BE2C (cell line): ENCODE measurements around the gene PRDM12.

Source experiments
- DNase-seq: peaks from one replicate; pipeline ENCODE4 v3.0.0-alpha.2; 2020
- H3K27me3 ChIP-seq: fragments of 250-450 bp; sonication (Bioruptor Pico); 2 replicates; pipeline ENCODE4 v1.5.1; 2020; ENCODE audit warnings: mild to moderate bottlenecking
- H3K36me3 ChIP-seq: fragments of 250-450 bp; sonication (Bioruptor Pico); 2 replicates; pipeline ENCODE4 v1.5.1; 2020; ENCODE audit warnings: mild to moderate bottlenecking
- H3K4me1 ChIP-seq: fragments of 250-450 bp; sonication (Bioruptor Pico); 2 replicates; pipeline ENCODE4 v1.5.1; 2020
- H3K4me3 ChIP-seq: 2 replicates; pipeline ENCODE4 v1.5.1; 2011; ENCODE audit warnings: low read depth, low read length
- H3K9me3 ChIP-seq: fragments of 250-450 bp; sonication (Bioruptor Pico); 2 replicates; pipeline ENCODE4 v1.5.1; 2020
- TF ChIP-seq, protein P1 (sequence below): IDR thresholded peaks from 2 replicates; pipeline ENCODE4 v1.5.1; 2012; ENCODE audit warnings: mild to moderate bottlenecking, low read depth, low read length

Gene PRDM12

DNA sequence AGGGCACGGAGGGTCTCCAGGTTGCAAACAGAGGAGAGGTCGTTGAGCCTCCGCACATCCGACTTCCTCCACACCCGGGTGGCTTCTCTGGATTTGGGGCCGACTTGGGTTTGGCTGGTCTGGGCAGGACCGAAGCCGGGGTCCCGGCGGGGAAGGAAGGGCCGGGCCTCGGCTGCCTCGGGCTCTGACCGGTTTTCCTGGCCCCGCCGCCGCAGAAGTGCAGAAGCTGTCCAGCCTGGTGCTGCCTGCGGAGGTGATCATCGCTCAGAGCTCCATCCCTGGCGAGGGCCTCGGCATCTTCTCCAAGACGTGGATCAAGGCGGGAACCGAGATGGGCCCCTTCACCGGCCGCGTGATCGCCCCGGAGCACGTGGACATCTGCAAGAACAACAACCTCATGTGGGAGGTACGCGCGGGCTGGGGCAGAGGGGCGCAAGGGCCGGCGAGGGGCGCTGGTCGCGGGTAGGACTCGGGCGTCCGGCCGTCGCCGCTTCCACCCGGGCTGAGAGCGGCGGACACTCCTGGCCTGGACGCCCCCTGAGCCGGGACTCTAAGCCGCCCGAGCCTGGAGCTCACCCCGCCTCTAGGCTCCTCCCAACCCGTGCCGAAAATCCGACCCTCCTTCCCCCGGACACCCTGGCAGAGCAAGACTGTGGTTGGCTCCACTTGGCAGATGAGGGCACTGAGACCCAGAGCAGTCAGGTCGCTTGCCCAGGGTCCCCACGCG lies 2.2 kb downstream of the PRDM12 start:
- DNase-seq, result no peak
- TF ChIP-seq, protein P1, sequence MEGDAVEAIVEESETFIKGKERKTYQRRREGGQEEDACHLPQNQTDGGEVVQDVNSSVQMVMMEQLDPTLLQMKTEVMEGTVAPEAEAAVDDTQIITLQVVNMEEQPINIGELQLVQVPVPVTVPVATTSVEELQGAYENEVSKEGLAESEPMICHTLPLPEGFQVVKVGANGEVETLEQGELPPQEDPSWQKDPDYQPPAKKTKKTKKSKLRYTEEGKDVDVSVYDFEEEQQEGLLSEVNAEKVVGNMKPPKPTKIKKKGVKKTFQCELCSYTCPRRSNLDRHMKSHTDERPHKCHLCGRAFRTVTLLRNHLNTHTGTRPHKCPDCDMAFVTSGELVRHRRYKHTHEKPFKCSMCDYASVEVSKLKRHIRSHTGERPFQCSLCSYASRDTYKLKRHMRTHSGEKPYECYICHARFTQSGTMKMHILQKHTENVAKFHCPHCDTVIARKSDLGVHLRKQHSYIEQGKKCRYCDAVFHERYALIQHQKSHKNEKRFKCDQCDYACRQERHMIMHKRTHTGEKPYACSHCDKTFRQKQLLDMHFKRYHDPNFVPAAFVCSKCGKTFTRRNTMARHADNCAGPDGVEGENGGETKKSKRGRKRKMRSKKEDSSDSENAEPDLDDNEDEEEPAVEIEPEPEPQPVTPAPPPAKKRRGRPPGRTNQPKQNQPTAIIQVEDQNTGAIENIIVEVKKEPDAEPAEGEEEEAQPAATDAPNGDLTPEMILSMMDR, result no peak
- no peaks in the 10 kb centered on the region for H3K4me1 ChIP-seq
- H3K4me3 ChIP-seq, result no peak overlapping the region
- peaks cover 62% of the 10 kb centered on the region for H3K27me3 ChIP-seq
- no peaks in the 10 kb centered on the region for H3K9me3 ChIP-seq
- H3K36me3 ChIP-seq, result no peaks in the 10 kb centered on the region

DNA sequence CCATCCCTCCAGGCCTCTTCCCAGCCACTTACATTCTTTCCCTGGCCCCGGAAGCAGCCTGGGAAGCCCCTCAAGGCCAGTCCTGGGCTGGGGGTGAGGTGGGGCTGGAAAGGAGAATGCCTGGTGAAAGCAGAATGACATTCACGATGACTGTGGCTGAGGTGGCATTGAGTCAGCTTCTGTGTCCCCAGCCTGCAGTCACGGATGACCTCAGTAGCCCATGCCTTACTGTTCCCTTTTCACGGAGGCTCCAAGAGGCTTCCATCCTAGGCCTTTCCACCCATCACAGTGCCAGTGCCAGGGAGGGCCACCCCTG lies 2.7 kb downstream of the PRDM12 start:
- Histone ChIP-seq H3K4me3 (no peak overlapping the region), H3K36me3 (no peaks in the 10 kb centered on the region), H3K4me1 (peaks cover under 1% of the 10 kb centered on the region; the same call in 1 of the 2 replicates), H3K27me3 (peaks cover 56% of the 10 kb centered on the region), H3K9me3 (no peaks in the 10 kb centered on the region)
- TF ChIP-seq, protein P1, result no peak
- no peak for DNase-seq

DNA sequence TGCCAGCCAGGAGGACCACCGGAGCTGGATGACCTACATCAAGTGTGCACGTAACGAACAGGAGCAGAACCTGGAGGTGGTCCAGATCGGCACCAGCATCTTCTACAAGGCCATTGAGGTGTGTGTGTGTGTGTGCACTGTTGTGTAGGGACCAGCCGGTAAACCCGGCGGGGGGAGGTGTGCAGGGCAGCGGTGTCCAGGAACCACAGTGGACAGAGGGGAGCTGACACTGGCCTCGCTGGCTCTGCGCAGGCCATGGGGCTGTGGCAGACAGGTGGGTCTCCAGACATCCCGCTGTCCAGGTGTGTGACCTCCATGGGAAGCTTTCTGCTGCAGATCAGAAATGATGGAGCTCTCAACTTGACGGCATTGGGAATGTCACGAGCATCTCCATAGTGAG lies 3.8 kb downstream of the PRDM12 start:
- no peak for DNase-seq
- no peak overlapping the region for H3K4me3 ChIP-seq
- peaks cover 12% of the 10 kb centered on the region for H3K4me1 ChIP-seq
- TF ChIP-seq, protein P1, result no peak
- peaks cover 45% of the 10 kb centered on the region for H3K27me3 ChIP-seq
- no peaks in the 10 kb centered on the region for H3K9me3 ChIP-seq
- H3K36me3 ChIP-seq, result no peaks in the 10 kb centered on the region

DNA sequence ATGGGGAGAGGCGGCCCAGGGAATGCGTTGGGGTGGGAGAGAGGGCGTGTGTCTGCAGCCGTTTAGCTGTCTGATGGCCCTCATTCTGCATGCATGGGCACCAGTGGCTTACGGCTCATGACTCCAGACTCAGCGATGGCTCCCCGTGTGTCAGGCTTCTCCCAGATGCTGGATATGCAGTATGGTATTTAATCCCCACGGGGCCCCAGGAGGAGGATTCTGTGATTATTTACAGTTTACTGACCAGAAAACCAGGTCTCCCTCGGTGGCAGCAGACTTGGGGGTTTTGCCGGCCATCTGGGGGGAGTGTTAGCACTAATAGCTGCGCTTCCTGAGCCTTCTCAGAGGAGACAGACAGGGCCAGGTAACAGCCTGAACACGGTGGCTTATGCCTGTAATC lies 4.3 kb downstream of the PRDM12 start:
- DNase-seq, result no peak
- TF ChIP-seq, protein P1, result no peak
- H3K9me3 ChIP-seq, result no peaks in the 10 kb centered on the region
- H3K36me3 ChIP-seq, result no peaks in the 10 kb centered on the region
- H3K27me3 ChIP-seq, result peaks cover 41% of the 10 kb centered on the region
- peaks cover 13% of the 10 kb centered on the region for H3K4me1 ChIP-seq
- no peak overlapping the region for H3K4me3 ChIP-seq

DNA sequence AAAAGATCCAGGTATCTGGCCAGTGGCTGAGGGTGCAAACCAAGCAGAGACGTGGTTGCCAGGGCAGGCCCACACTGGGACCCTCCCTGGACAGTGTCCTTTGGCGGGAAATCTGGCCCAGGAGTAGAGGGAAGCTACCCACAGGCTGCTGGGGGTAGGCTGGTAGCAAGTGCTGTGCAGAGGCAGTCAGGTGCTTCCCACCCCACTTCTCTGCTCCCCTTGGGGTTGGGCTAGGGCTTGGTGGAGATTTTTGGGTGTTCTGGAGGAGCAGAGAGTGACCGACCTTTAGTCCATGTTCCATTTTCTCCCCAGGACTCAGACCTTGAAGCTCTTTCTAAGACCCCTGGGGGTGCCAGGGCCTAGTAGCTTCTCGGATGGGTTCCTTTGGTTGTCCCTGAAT lies 5.6 kb downstream of the PRDM12 start:
- Histone ChIP-seq H3K4me1 (peaks cover 13% of the 10 kb centered on the region), H3K4me3 (no peak overlapping the region), H3K9me3 (no peaks in the 10 kb centered on the region), H3K27me3 (peaks cover 27% of the 10 kb centered on the region), H3K36me3 (no peaks in the 10 kb centered on the region)
- no peak for DNase-seq
- TF ChIP-seq, protein P1, result no peak

DNA sequence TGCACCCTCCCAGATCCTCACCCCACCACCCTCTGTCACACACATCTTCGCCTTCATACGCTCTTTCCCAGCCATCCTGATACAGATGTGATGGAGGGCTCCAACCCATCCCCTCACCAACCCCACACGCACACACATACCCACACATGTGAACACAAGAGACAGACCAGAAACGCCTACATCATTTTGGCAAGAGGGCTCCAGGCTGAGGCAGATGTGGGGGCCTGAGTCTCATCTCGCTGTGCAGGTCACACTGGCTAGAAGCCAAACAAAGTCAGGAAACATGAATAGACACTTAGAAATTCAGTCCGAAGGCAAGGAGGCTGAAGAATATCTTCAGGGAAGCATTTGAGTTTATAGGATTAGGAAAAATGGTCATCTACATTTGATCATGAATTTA lies 6.2 kb downstream of the PRDM12 start:
- Histone ChIP-seq H3K36me3 (no peaks in the 10 kb centered on the region), H3K4me1 (peaks cover 13% of the 10 kb centered on the region), H3K4me3 (no peak overlapping the region), H3K9me3 (no peaks in the 10 kb centered on the region), H3K27me3 (peaks cover 22% of the 10 kb centered on the region)
- DNase-seq, result no peak
- TF ChIP-seq, protein P1, result no peak
